PFSK-1 (cell line): ENCODE data around the gene SEMA3D.

Experiments used
- POLR2AphosphoS5 ChIP-seq: IDR thresholded peaks from 2 replicates; pipeline ENCODE4 v1.6.1; 2012; ENCODE audit warnings: low read depth, mild to moderate bottlenecking, control low read depth, low read length, moderate library complexity
- TAF1 ChIP-seq: IDR thresholded peaks from 2 replicates; pipeline ENCODE4 v1.6.1; 2012; ENCODE audit warnings: low read length, control low read depth, borderline replicate concordance; ENCODE audit not compliant: insufficient read depth
- TF ChIP-seq, protein P1 (sequence below), 2 experiments: IDR thresholded peaks; 2 replicates each; pipeline versions ENCODE4 v1.6.1 to v1.8.0; 2011 to 2012; ENCODE audit warnings: low read depth in 2 of 2, low read length in 2 of 2, control low read depth in 1 of 2, inconsistent platforms in 1 of 2, mild to moderate bottlenecking in 1 of 2, moderate library complexity in 1 of 2; ENCODE audit not compliant: insufficient read depth in 1 of 2

DNA sequence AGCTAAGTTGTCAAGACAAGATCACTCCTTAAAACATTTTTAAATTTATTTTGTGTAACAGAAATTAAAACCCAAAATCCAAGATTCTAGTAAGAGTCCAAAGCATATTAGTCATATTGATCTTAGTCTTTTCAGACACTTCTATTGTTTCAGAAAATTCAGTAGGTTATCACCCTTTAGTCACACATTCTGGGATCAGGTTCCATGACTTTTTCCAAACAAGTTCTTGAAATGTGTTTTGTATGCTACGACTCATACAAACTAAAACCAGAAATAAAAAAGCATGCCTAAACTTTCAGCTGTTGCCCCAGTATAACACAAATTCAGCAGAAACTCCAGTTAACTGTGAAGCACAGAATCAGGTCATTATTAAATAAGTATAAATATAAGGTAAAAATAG lies 10.7 kb downstream of the SEMA3D start:
- TF ChIP-seq POLR2AphosphoS5 (no peak), TAF1 (no peak)
- TF ChIP-seq, protein P1, sequence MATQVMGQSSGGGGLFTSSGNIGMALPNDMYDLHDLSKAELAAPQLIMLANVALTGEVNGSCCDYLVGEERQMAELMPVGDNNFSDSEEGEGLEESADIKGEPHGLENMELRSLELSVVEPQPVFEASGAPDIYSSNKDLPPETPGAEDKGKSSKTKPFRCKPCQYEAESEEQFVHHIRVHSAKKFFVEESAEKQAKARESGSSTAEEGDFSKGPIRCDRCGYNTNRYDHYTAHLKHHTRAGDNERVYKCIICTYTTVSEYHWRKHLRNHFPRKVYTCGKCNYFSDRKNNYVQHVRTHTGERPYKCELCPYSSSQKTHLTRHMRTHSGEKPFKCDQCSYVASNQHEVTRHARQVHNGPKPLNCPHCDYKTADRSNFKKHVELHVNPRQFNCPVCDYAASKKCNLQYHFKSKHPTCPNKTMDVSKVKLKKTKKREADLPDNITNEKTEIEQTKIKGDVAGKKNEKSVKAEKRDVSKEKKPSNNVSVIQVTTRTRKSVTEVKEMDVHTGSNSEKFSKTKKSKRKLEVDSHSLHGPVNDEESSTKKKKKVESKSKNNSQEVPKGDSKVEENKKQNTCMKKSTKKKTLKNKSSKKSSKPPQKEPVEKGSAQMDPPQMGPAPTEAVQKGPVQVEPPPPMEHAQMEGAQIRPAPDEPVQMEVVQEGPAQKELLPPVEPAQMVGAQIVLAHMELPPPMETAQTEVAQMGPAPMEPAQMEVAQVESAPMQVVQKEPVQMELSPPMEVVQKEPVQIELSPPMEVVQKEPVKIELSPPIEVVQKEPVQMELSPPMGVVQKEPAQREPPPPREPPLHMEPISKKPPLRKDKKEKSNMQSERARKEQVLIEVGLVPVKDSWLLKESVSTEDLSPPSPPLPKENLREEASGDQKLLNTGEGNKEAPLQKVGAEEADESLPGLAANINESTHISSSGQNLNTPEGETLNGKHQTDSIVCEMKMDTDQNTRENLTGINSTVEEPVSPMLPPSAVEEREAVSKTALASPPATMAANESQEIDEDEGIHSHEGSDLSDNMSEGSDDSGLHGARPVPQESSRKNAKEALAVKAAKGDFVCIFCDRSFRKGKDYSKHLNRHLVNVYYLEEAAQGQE (IDR thresholded peaks at IDR 0.05; ENCODE audit: insufficient read depth in 1 of 2, low read depth in 2 of 2, low read length in 2 of 2), result no peak
